ENCODE results near the gene NFATC2. TPM values are rescaled to one million over a fixed set of nuclear protein-coding genes. Genes with fewer than 3 reads are reported as not detected.

Gene NFATC2
- total and polyA plus RNA-seq, 2 of the 8 experiments (the other 6 are each of a cell fraction or from before 2014, with no cell fraction given): 0.27 to 0.91 TPM

GRCh38 chr20:51428401-51429143 is 113.9 kb downstream of the NFATC2 start (continued):
- TF ChIP-seq RNF2 (IDR thresholded peaks at IDR 0.05; ENCODE audit: borderline replicate concordance, low read depth, low read length, missing control alignments, poor library complexity, severe bottlenecking) (no peak), GTF2F1 (IDR thresholded peaks at IDR 0.05; ENCODE audit: borderline replicate concordance, low read depth, low read length) (no peak), POLR2AphosphoS5 (IDR thresholded peaks at IDR 0.05; ENCODE audit: low read depth, low read length) (no peak), MAFK (IDR thresholded peaks at IDR 0.05; ENCODE audit: low read depth, low read length) (no peak), EP300 (IDR thresholded peaks at IDR 0.05; ENCODE audit: borderline replicate concordance in 1 of 2, low read depth in 2 of 2, low read length in 2 of 2) (no peak), SAP30 (IDR thresholded peaks at IDR 0.05; ENCODE audit: insufficient read depth, insufficient replicate concordance, low read length) (no peak), HDAC6 (IDR thresholded peaks at IDR 0.05; ENCODE audit: low read depth, low read length) (no peak), ASH2L (IDR thresholded peaks at IDR 0.05; ENCODE audit: low read length) (no peak), CHD2 (IDR thresholded peaks at IDR 0.05; ENCODE audit: low read length) (no peak), RBBP5 (IDR thresholded peaks at IDR 0.05; ENCODE audit: borderline replicate concordance, low read depth, low read length) (no peak), FOSL1 (IDR thresholded peaks at IDR 0.05; ENCODE audit: insufficient read depth, low read depth, low read length) (no peak), HDAC2 (IDR thresholded peaks at IDR 0.05; ENCODE audit: borderline replicate concordance in 1 of 2, low read depth in 2 of 2, low read length in 2 of 2) (no peak), BCL11A (IDR thresholded peaks at IDR 0.05; ENCODE audit: low read depth in 2 of 2, low read length in 2 of 2) (no peak)
